Testis (tissue), 3 donors: ENCODE measurements around the gene MFGE8. TPM values are rescaled to one million over a fixed set of nuclear protein-coding genes. Genes with fewer than 3 reads are reported as not detected.

Source experiments
- DNase-seq: peaks from one replicate; pipeline ENCODE4 v3.0.0-alpha.2; 2019
- H3K27ac ChIP-seq, 2 donors: fragments of 200-600 bp; sonication (generic); one replicate each; pipeline ENCODE4 v1.5.1; 2019
- H3K27me3 ChIP-seq: fragments of 200-600 bp; sonication (generic); one replicate; pipeline ENCODE4 v1.5.1; 2019
- H3K36me3 ChIP-seq: fragments of 200-600 bp; sonication (generic); one replicate; pipeline ENCODE4 v1.5.1; 2017; ENCODE audit warnings: low read depth; ENCODE audit errors: missing control alignments
- H3K4me1 ChIP-seq: fragments of 200-600 bp; sonication (generic); one replicate; pipeline ENCODE4 v1.5.1; 2019
- H3K4me3 ChIP-seq, 2 donors: fragments of 200-600 bp; sonication (generic); one replicate each; pipeline ENCODE4 v1.5.1; 2017 to 2019
- H3K9me3 ChIP-seq: fragments of 200-600 bp; sonication (generic); one replicate; pipeline ENCODE4 v1.5.1; 2017
- POLR2A ChIP-seq: fragments of 450-650 bp; IDR thresholded peaks from one replicate; pipeline ENCODE4 v1.6.1; 2017; ENCODE audit warnings: antibody characterized with exemption, mild to moderate bottlenecking, moderate library complexity
- WGBS, 2 donors: methylation state at CpG; one replicate each; pipeline ENCODE4 v1.1.5; 2018; 5-methylcytosine and 5-hydroxymethylcytosine counted together
- intact Hi-C: fragments of 100-400 bp; cut with DNase I; formaldehyde crosslinking; loops from one replicate; pipeline ENCODE4 v1.15.1; 2023; ENCODE audit warnings: low total_unique reads
- polyA plus RNA-seq: library from polyadenylated mRNA; stranded (reverse); fragments of 350-450 nt; fragmentation: Illumina TruSeq; extraction: RNeasy Lipid Tissue Mini Kit (QIAGEN cat#74804); gene quantifications from one replicate; pipeline ENCODE4 v1.2.3, GENCODE V29; 2014; ENCODE audit warnings: low read depth, low replicate concordance; ENCODE audit not compliant: insufficient read depth
- total RNA-seq, 2 donors: library from RNA; depleted of rRNA; stranded (reverse); fragments of >200 nt; gene quantifications; one replicate each; pipeline ENCODE4 v1.2.3, GENCODE V29; 2016
- TF ChIP-seq, protein P1 (sequence below), 3 experiments: fragments of 450-650 bp in 2 of 3; fragments of 200-600 bp in 1 of 3; sonication (generic) in 1 of 3; IDR thresholded peaks; one replicate each; pipeline ENCODE4 v1.5.1; 2016 to 2019; ENCODE audit warnings: antibody characterized with exemption in 3 of 3, mild to moderate bottlenecking in 2 of 3, moderate library complexity in 1 of 3

Gene MFGE8
- total and polyA plus RNA-seq, 3 donors from 2014 or later = 137 to 260 (median 163) TPM

GRCh38 chr15:88876573-88876972, 36.6 kb downstream of the MFGE8 start:
- H3K27ac ChIP-seq = no peak overlapping the region
- H3K36me3 ChIP-seq = no peaks in the 10 kb centered on the region

DNA sequence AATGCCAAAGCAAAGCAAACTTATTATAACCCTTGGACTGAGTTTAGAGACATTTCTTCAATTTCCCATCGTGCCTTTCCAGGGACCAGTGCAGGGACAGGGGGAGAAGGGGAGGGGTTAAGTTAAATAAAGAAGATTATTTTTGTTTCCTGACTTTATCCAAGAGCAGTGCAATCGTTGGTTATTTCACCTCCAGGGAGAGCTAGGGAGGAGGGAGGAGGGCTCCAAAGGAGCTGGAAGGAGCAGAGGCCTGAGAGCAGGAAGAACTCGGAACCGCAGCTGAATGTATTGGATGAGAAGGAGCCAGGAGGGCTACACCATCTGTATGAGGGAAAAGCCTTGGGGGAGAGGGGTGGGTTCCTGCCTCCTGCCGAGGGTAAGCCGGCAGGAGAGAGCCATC, 38.5 kb downstream of the MFGE8 start:
- TF ChIP-seq POLR2A = no peak
- TF ChIP-seq, protein P1, sequence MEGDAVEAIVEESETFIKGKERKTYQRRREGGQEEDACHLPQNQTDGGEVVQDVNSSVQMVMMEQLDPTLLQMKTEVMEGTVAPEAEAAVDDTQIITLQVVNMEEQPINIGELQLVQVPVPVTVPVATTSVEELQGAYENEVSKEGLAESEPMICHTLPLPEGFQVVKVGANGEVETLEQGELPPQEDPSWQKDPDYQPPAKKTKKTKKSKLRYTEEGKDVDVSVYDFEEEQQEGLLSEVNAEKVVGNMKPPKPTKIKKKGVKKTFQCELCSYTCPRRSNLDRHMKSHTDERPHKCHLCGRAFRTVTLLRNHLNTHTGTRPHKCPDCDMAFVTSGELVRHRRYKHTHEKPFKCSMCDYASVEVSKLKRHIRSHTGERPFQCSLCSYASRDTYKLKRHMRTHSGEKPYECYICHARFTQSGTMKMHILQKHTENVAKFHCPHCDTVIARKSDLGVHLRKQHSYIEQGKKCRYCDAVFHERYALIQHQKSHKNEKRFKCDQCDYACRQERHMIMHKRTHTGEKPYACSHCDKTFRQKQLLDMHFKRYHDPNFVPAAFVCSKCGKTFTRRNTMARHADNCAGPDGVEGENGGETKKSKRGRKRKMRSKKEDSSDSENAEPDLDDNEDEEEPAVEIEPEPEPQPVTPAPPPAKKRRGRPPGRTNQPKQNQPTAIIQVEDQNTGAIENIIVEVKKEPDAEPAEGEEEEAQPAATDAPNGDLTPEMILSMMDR (IDR thresholded peaks at IDR 0.05) = no peak
- WGBS, 2 donors = 47 to 51% methylated on average over 6 of the region's 6 CpGs
- no peaks in the 10 kb centered on the region for H3K4me1 ChIP-seq
- H3K27me3 ChIP-seq = no peaks in the 10 kb centered on the region
- H3K9me3 ChIP-seq = no peaks in the 10 kb centered on the region
- intact Hi-C loops = no loop called here
- no peak for DNase-seq
- H3K36me3 ChIP-seq = no peaks in the 10 kb centered on the region
- no peak overlapping the region for H3K4me3 ChIP-seq
- no peak overlapping the region for H3K27ac ChIP-seq

More at GRCh38 chr15:88876573-88876972, 36.6 kb downstream of the MFGE8 start:
- intact Hi-C loops = no loop called here
- 83 to 93% methylated on average over 7 to 10 of the region's 10 CpGs for WGBS, 2 donors
- no peak overlapping the region for H3K4me3 ChIP-seq
- no peak for DNase-seq
- H3K4me1 ChIP-seq = no peaks in the 10 kb centered on the region
- TF ChIP-seq POLR2A = no peak
- TF ChIP-seq, protein P1 (IDR thresholded peaks at IDR 0.05) = no peak
- H3K9me3 ChIP-seq = no peaks in the 10 kb centered on the region
- no peaks in the 10 kb centered on the region for H3K27me3 ChIP-seq

GRCh38 chr15:88874275-88874674, 38.9 kb downstream of the MFGE8 start:
- no peak for DNase-seq
- TF ChIP-seq POLR2A = no peak
- TF ChIP-seq, protein P1 (IDR thresholded peaks at IDR 0.05) = no peak
- Histone ChIP-seq H3K4me3 (no peak overlapping the region), H3K36me3 (no peaks in the 10 kb centered on the region), H3K9me3 (no peaks in the 10 kb centered on the region), H3K27me3 (no peaks in the 10 kb centered on the region), H3K27ac (no peak overlapping the region), H3K4me1 (no peaks in the 10 kb centered on the region)
- WGBS, 2 donors = 86 to 88% methylated on average over 15 of the region's 15 CpGs
- intact Hi-C loops = no loop called here

- no peaks in the 10 kb centered on the region for H3K36me3 ChIP-seq
- 78 to 97% methylated on average over 3 to 13 of the region's 13 CpGs for WGBS, 2 donors
- no peak for DNase-seq
- H3K4me1 ChIP-seq = no peaks in the 10 kb centered on the region
- no peak overlapping the region for H3K27ac ChIP-seq
- TF ChIP-seq, protein P1 (IDR thresholded peaks at IDR 0.05) = no peak
- no peak for TF ChIP-seq POLR2A
- no peak overlapping the region for H3K4me3 ChIP-seq
- H3K27me3 ChIP-seq = no peaks in the 10 kb centered on the region
- intact Hi-C loops = no loop called here
- H3K9me3 ChIP-seq = no peaks in the 10 kb centered on the region
Measured at GRCh38 chr15:88873786-88874185, 39.4 kb downstream of the MFGE8 start.

DNA sequence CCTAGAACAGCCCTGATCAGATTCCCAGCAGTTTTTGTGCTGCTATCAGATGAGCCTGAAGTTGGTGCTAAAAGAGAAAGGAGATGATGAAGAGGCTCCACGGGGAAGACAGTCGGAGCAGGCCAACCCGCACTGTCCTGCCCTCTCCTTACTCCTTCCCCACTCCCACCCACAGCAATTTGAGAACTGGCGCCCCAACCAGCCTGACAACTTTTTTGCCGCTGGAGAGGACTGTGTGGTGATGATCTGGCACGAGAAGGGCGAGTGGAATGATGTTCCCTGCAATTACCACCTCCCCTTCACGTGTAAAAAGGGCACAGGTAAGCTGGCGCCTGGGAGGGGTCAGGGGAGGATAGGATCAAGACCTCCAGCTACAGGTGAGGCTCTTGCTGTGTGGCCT, 40.5 kb downstream of the MFGE8 start:
- H3K36me3 ChIP-seq = no peaks in the 10 kb centered on the region
- intact Hi-C loops = no loop called here
- no peaks in the 10 kb centered on the region for H3K9me3 ChIP-seq
- TF ChIP-seq, protein P1 (IDR thresholded peaks at IDR 0.05) = no peak
- TF ChIP-seq POLR2A = no peak
- H3K4me3 ChIP-seq = no peak overlapping the region
- no peak for DNase-seq
- WGBS, 2 donors = 84% methylated on average over 9 of the region's 9 CpGs
- H3K27me3 ChIP-seq = no peaks in the 10 kb centered on the region
- no peak overlapping the region for H3K27ac ChIP-seq
- H3K4me1 ChIP-seq = no peaks in the 10 kb centered on the region
